Measurements from ENCODE around the gene FCHSD2.

The FCHSD2 gene

GRCh38 chr11:73143126-73143838 is 1.2 kb upstream of the FCHSD2 start:
- no peak for TF ChIP-seq CTCF (IDR thresholded peaks at IDR 0.05; ENCODE audit: low read depth, low read length, missing control alignments)
- peak overlapping the region; percentile 92 for H3K4me3 ChIP-seq (ENCODE audit: low read depth, low read length)
- DNase-seq (ENCODE audit: low read depth) = no peak
- in situ Hi-C loops (cut with HindIII; ENCODE audit: low sequenced_read_pairs) = no loop called here

GRCh38 chr11:73141309-73142127 is 600 bp downstream of the FCHSD2 start:
- peak overlapping the region; percentile 92 for H3K4me3 ChIP-seq (ENCODE audit: low read depth, low read length)
- in situ Hi-C loops (cut with HindIII; ENCODE audit: low sequenced_read_pairs) = no loop called here
- no peak for DNase-seq (ENCODE audit: low read depth)
- TF ChIP-seq CTCF (IDR thresholded peaks at IDR 0.05; ENCODE audit: low read depth, low read length, missing control alignments) = no peak

GRCh38 chr11:73141031-73141308 is 1.1 kb downstream of the FCHSD2 start:
- DNase-seq (ENCODE audit: low read depth) = no peak
- in situ Hi-C loops (cut with HindIII; ENCODE audit: low sequenced_read_pairs) = no loop called here
- H3K4me3 ChIP-seq (ENCODE audit: low read depth, low read length) = peak overlapping the region; percentile 92
- TF ChIP-seq CTCF (IDR thresholded peaks at IDR 0.05; ENCODE audit: low read depth, low read length, missing control alignments) = no peak

- no peak for DNase-seq (ENCODE audit: low read depth)
- in situ Hi-C loops (cut with HindIII; ENCODE audit: low sequenced_read_pairs) = no loop called here
- TF ChIP-seq CTCF (IDR thresholded peaks at IDR 0.05; ENCODE audit: low read depth, low read length, missing control alignments) = no peak
- H3K4me3 ChIP-seq (ENCODE audit: low read depth, low read length) = peak overlapping the region; percentile 92
Measured at GRCh38 chr11:73140213-73141030, 1.7 kb downstream of the FCHSD2 start.

- no peak for DNase-seq (ENCODE audit: low read depth)
- TF ChIP-seq CTCF (IDR thresholded peaks at IDR 0.05; ENCODE audit: low read depth, low read length, missing control alignments) = no peak
- in situ Hi-C loops (cut with HindIII; ENCODE audit: low sequenced_read_pairs) = no loop called here
- H3K4me3 ChIP-seq (ENCODE audit: low read depth, low read length) = peak overlapping the region; percentile 92
Measured at GRCh38 chr11:73139476-73140198, 2.5 kb downstream of the FCHSD2 start.

GRCh38 chr11:73137944-73138274 is 4.2 kb downstream of the FCHSD2 start:
- in situ Hi-C loops (cut with HindIII; ENCODE audit: low sequenced_read_pairs) = no loop called here
- DNase-seq (ENCODE audit: low read depth) = no peak
- no peak overlapping the region for H3K4me3 ChIP-seq (ENCODE audit: low read depth, low read length)
- TF ChIP-seq CTCF (IDR thresholded peaks at IDR 0.05; ENCODE audit: low read depth, low read length, missing control alignments) = no peak

All from astrocyte of the cerebellum (primary cell).